Stomach (tissue), 9 donors: ENCODE data around the gene SPDYC. TPM values are rescaled to one million over a fixed set of nuclear protein-coding genes. Genes with fewer than 3 reads are reported as not detected.

Experiments
- DNase-seq, 2 donors: peaks; one replicate each; pipeline versions ENCODE4 v3.0.0 to v3.0.0-alpha.2; 2013 to 2019
- H3K27ac ChIP-seq, 5 donors: fragments of 200-600 bp in 4 of 5; sonication (generic) in 4 of 5; one replicate each; pipeline ENCODE4 v1.5.1; 2013 to 2019; ENCODE audit warnings: mild to moderate bottlenecking in 1 of 5, moderate library complexity in 1 of 5
- H3K27me3 ChIP-seq, 3 donors: fragments of 200-600 bp; sonication (generic); one replicate each; pipeline ENCODE4 v1.5.1; 2017 to 2019; ENCODE audit warnings: mixed run types in 1 of 3
- H3K36me3 ChIP-seq, 4 donors: fragments of 200-600 bp; sonication (generic); 1 replicate in 3 of 4; 2 replicates in 1 of 4; pipeline ENCODE4 v1.5.1; 2016 to 2019
- H3K4me1 ChIP-seq, 4 donors: fragments of 200-600 bp; sonication (generic); one replicate each; pipeline ENCODE4 v1.5.1; 2016 to 2019
- H3K4me3 ChIP-seq, 4 donors: fragments of 200-600 bp; sonication (generic) in 3 of 4; one replicate each; pipeline ENCODE4 v1.5.1; 2016 to 2019; ENCODE audit warnings: mild to moderate bottlenecking in 1 of 4
- H3K9me3 ChIP-seq, 4 donors: fragments of 200-600 bp; sonication (generic); one replicate each; pipeline ENCODE4 v1.5.1; 2016 to 2019
- EP300 ChIP-seq: sonication (generic); formaldehyde crosslinking; IDR thresholded peaks from one replicate; pipeline ENCODE4 v1.6.1; 2017; ENCODE audit warnings: antibody characterized with exemption
- POLR2A ChIP-seq, 4 donors: fragments of 450-650 bp; IDR thresholded peaks; one replicate each; pipeline ENCODE4 v1.6.1; 2016; ENCODE audit warnings: antibody characterized with exemption in 4 of 4, control low read depth in 2 of 4, mild to moderate bottlenecking in 1 of 4, moderate library complexity in 1 of 4
- POLR2AphosphoS5 ChIP-seq, 3 donors: sonication (generic); formaldehyde crosslinking; IDR thresholded peaks; one replicate each; pipeline ENCODE4 v1.6.1; 2016; ENCODE audit warnings: antibody characterized with exemption in 3 of 3
- WGBS, 5 donors: extraction: QIAGEN DNeasy Blood & Tissue Kit in 3 of 5; methylation state at CpG; one replicate each; pipeline versions ENCODE4 v1.1.5 to v1.1.7; 2013 to 2018; 5-methylcytosine and 5-hydroxymethylcytosine counted together
- intact Hi-C: fragments of 100-400 bp; cut with DNase I; formaldehyde crosslinking; loops from one replicate; pipeline ENCODE4 v1.15.1; 2023; ENCODE audit warnings: low total_unique reads
- polyA plus RNA-seq, 3 donors: library from polyadenylated mRNA; stranded (reverse); fragments of 200-250 nt; gene quantifications; one replicate each; pipeline ENCODE4 v1.2.3, GENCODE V29; 2013
- total RNA-seq, 5 donors: library from RNA; depleted of rRNA; stranded (reverse); fragments of >200 nt; gene quantifications; one replicate each; pipeline versions ENCODE4 v1.1.0 to v1.2.3, GENCODE V29; 2014 to 2016
- TF ChIP-seq, protein P1 (sequence below), 7 experiments: fragments of 450-650 bp in 4 of 7; fragments of 200-600 bp in 3 of 7; sonication (generic) in 3 of 7; IDR thresholded peaks; one replicate each; pipeline ENCODE4 v1.5.1; 2016 to 2019; ENCODE audit warnings: antibody characterized with exemption in 7 of 7, control low read depth in 2 of 7, mild to moderate bottlenecking in 1 of 7
- donor health status: healthy with polysubstance abuse.
- donor health status: Bipolar disorder and iron deficiency.
- donor health status: healthy.

SPDYC gene
- total and polyA plus RNA-seq, 8 donors: not detected

DNA sequence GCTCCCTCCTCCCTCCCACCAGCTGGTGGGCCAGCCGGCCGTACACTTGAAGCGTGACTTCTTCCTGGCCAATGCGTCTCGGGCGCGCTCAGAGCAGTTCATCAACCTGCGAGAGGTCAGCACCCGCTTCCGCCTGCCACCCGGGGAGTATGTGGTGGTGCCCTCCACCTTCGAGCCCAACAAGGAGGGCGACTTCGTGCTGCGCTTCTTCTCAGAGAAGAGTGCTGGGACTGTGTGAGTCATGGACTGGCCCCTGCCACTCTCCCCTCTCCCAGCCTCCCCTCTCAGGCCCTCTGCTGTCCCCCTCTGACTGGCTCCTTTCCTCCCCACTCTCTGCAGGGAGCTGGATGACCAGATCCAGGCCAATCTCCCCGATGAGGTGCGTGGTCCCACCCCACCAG, 36.4 kb downstream of the SPDYC start:
- WGBS, 5 donors: 88 to 98% (median 94%) methylated on average over 10 to 17 of the region's 17 CpGs
- Histone ChIP-seq H3K36me3 (peaks cover 73 to 99% (median 98%) of the 10 kb centered on the region in 4 donors), H3K9me3 (no peaks in the 10 kb centered on the region), H3K4me3 (no peak overlapping the region), H3K4me1 (peaks cover 0 to 3% (median 0%) of the 10 kb centered on the region in 4 donors), H3K27ac (no peak overlapping the region), H3K27me3 (no peaks in the 10 kb centered on the region)
- intact Hi-C loops: no loop called here
- TF ChIP-seq POLR2AphosphoS5 (IDR thresholded peaks at IDR 0.05): no peak
- no peak for TF ChIP-seq POLR2A (IDR thresholded peaks at IDR 0.05)
- TF ChIP-seq, protein P1, sequence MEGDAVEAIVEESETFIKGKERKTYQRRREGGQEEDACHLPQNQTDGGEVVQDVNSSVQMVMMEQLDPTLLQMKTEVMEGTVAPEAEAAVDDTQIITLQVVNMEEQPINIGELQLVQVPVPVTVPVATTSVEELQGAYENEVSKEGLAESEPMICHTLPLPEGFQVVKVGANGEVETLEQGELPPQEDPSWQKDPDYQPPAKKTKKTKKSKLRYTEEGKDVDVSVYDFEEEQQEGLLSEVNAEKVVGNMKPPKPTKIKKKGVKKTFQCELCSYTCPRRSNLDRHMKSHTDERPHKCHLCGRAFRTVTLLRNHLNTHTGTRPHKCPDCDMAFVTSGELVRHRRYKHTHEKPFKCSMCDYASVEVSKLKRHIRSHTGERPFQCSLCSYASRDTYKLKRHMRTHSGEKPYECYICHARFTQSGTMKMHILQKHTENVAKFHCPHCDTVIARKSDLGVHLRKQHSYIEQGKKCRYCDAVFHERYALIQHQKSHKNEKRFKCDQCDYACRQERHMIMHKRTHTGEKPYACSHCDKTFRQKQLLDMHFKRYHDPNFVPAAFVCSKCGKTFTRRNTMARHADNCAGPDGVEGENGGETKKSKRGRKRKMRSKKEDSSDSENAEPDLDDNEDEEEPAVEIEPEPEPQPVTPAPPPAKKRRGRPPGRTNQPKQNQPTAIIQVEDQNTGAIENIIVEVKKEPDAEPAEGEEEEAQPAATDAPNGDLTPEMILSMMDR (IDR thresholded peaks at IDR 0.05): no peak
- TF ChIP-seq EP300: no peak
- peak; percentile 2 to 20 for DNase-seq

- Histone ChIP-seq H3K36me3 (peaks cover 78 to 100% (median 100%) of the 10 kb centered on the region in 4 donors), H3K27me3 (no peaks in the 10 kb centered on the region), H3K4me1 (peaks cover 0 to 3% (median 0%) of the 10 kb centered on the region in 4 donors), H3K9me3 (no peaks in the 10 kb centered on the region), H3K4me3 (no peak overlapping the region), H3K27ac (no peak overlapping the region)
- intact Hi-C loops: no loop called here
- peak in 1 of 2 donors; percentile 22 for DNase-seq
- 88 to 95% (median 90%) methylated on average over 6 to 7 of the region's 7 CpGs for WGBS, 5 donors
- TF ChIP-seq EP300 (no peak), POLR2AphosphoS5 (IDR thresholded peaks at IDR 0.05) (no peak), POLR2A (IDR thresholded peaks at IDR 0.05) (no peak)
- TF ChIP-seq, protein P1 (IDR thresholded peaks at IDR 0.05): no peak
These were observed 36.9 kb downstream of the SPDYC start for GRCh38 chr11:65206901-65207300.

- H3K27me3 ChIP-seq: no peaks in the 10 kb centered on the region
- H3K36me3 ChIP-seq: peaks cover 77 to 94% (median 92%) of the 10 kb centered on the region in 4 donors
- 88 to 94% (median 90%) methylated on average over 15 to 16 of the region's 16 CpGs for WGBS, 5 donors
- H3K9me3 ChIP-seq: no peaks in the 10 kb centered on the region
- intact Hi-C loops: no loop called here
- H3K27ac ChIP-seq: no peak overlapping the region
- DNase-seq: peak in 1 of 2 donors; percentile 13
- TF ChIP-seq EP300: no peak
- TF ChIP-seq, protein P1 (IDR thresholded peaks at IDR 0.05): no peak
- no peak for TF ChIP-seq POLR2A (IDR thresholded peaks at IDR 0.05)
- no peak for TF ChIP-seq POLR2AphosphoS5 (IDR thresholded peaks at IDR 0.05)
- H3K4me1 ChIP-seq: peaks cover under 1 to 3% (median 2%) of the 10 kb centered on the region in 4 donors
- no peak overlapping the region for H3K4me3 ChIP-seq
These were observed 38.1 kb downstream of the SPDYC start for GRCh38 chr11:65207918-65208784.

- intact Hi-C loops: no loop called here
- Histone ChIP-seq H3K27me3 (no peaks in the 10 kb centered on the region), H3K4me3 (no peak overlapping the region), H3K36me3 (peaks cover 72 to 85% (median 83%) of the 10 kb centered on the region in 4 donors), H3K9me3 (no peaks in the 10 kb centered on the region), H3K27ac (no peak overlapping the region), H3K4me1 (peaks cover 3 to 10% (median 8%) of the 10 kb centered on the region in 4 donors)
- DNase-seq: peak; percentile 3 to 15
- 70 to 80% (median 74%) methylated on average over 12 to 13 of the region's 13 CpGs for WGBS, 5 donors
- TF ChIP-seq, protein P1 (IDR thresholded peaks at IDR 0.05): no peak
- TF ChIP-seq EP300: no peak
- no peak for TF ChIP-seq POLR2AphosphoS5 (IDR thresholded peaks at IDR 0.05)
- TF ChIP-seq POLR2A (IDR thresholded peaks at IDR 0.05): no peak
These were observed 39.0 kb downstream of the SPDYC start for GRCh38 chr11:65208785-65209710.
